Left lung (tissue), 10 donors: ENCODE measurements around the gene CRACR2A. TPM values are rescaled to one million over a fixed set of nuclear protein-coding genes. Genes with fewer than 3 reads are reported as not detected.
A peak's percentile ranks its signal among the peaks of the same experiment; 100 is the strongest.

Experiments
- ATAC-seq: fragments of 200-7000 bp; cut with Tn5 transposase; one replicate; pipeline ENCODE4 v1.9.1; 2020; ENCODE audit warnings: moderate library complexity
- DNase-seq, 4 donors: peaks; one replicate each; pipeline ENCODE4 v3.0.0-alpha.2; 2013 to 2020
- H3K27ac ChIP-seq, 2 donors: fragments of 200-600 bp; sonication (generic) in 1 of 2; one replicate each; pipeline versions ENCODE4 v1.5.0 to v1.8.0; 2020 to 2021
- H3K27me3 ChIP-seq, 2 donors: fragments of 200-600 bp; sonication (generic) in 1 of 2; one replicate each; pipeline versions ENCODE4 v1.5.0 to v1.8.0; 2020 to 2021
- H3K36me3 ChIP-seq, 2 donors: fragments of 200-600 bp; sonication (generic) in 1 of 2; one replicate each; pipeline versions ENCODE4 v1.5.0 to v1.8.0; 2020 to 2021
- H3K4me1 ChIP-seq, 2 donors: fragments of 200-600 bp; one replicate each; pipeline ENCODE4 v1.8.0; 2021
- H3K4me3 ChIP-seq, 2 donors: fragments of 200-600 bp; sonication (generic) in 1 of 2; one replicate each; pipeline versions ENCODE4 v1.5.0 to v1.8.0; 2020 to 2021; ENCODE audit warnings: mild to moderate bottlenecking in 1 of 2
- H3K9me3 ChIP-seq, 2 donors: fragments of 200-600 bp; sonication (generic) in 1 of 2; one replicate each; pipeline versions ENCODE4 v1.5.0 to v1.8.0; 2020 to 2021
- CTCF ChIP-seq, 2 donors: fragments of 200-600 bp; sonication (generic) in 1 of 2; IDR thresholded peaks; one replicate each; pipeline versions ENCODE4 v1.5.0 to v1.8.0; 2021; ENCODE audit warnings: antibody characterized with exemption in 2 of 2
- intact Hi-C, 2 donors: fragments of 100-400 bp; cut with DNase I; formaldehyde crosslinking; loops; one replicate each; pipeline versions ENCODE4 v1.11.2 to v1.14.2; 2022
- polyA plus RNA-seq, 6 donors: library from polyadenylated mRNA; unstranded; fragments of 120-200 nt; gene quantifications; one replicate each; pipeline ENCODE4 v1.2.1, GENCODE V29; 2013; ENCODE audit not compliant: insufficient read length in 6 of 6
- total RNA-seq, 2 donors: library from RNA; stranded (reverse); fragmentation: NEBNext Ultra II Directional; extraction: Animal tissue kit (Norgen Biotek cat#: 25700); gene quantifications; one replicate each; pipeline ENCODE4 v1.2.1, GENCODE V29; 2021
- donor health status: DM: no; HTN: yes; CAD: no.
- donor health status: DM: no; HTN: no; CAD: no.

Gene CRACR2A
- total and polyA plus RNA-seq, 8 donors: 3.2 to 6.5 (median 3.8) TPM

DNA sequence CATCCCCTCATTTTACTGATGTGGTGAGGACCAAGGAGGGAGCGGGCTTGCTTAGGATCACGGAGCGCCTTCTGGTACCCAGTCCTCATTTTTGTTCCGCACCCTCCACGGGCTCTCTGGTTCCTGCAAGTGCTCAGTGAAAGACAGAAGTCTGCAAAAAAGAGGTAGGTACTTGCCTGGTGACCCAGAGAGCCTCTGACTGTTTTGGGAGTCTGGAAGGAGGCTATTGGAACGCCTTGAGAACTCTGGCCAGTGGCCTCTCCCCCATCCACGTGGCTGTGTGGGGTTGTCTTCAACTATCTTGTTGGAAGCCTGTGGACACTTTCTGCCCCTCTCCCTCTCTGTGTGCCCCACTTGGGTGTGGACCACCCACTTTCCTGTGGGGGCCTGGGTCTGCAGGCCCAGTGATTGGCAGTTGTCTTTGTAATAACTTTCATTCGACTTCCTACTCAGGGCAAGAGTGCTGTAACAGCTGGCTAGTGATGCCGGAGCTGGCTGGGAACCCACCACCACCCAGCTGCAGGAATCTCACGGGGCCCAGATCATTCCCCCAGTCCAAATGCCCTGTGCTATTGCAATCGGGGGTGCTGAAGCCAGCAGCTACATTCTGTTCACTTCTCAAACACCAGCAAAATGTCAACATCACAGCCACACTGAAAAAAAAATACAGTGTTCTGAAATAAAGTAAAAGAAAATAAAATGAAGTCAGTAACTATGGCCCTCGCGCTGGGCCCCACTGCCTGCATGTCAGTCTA lies 139.1 kb downstream of the CRACR2A start:
- peak in 2 of 4 donors; percentile 77 to 86 for DNase-seq

DNA sequence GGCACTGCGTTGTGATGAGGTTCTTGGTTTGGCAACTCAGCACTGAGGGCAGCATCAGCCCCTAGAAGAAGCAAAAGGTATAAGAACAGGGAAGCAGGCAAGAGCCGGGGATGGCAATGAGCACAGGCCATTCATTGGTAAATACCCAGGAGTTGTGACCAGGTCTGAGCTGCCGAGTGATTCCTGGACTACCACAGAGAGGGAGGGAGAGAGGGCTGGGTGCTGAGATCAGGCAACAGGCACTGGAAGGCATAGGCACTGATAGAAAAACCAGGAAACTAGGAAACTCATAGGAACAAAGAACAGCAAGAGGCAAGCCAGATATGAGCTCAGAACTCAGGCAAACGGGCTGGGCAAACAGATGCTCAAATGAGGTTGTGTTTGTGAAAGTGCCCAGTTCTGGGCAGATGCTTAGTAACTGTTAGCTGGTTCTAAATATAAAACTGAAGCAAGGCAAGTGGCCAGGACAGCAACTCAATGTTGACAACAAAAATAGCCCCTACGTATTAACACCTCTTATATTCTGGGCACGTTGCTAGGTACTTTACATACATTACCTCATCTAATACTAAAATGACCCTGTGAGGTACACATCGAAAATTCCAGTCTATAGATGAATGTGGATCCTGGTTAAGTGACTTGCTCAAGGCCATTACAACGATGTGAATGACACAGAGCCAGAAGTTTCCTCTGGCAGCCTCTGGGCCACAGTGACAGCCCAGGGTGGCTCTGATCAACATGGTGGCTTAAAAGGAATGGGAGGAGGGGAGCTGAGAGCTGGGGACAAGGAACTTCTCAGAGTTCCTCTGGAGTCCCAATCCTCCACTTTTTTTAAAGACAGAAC lies 140.8 kb downstream of the CRACR2A start:
- ATAC-seq (no peak), DNase-seq (no peak)
- Histone ChIP-seq H3K4me1 (peaks cover 0 to 9% of the 10 kb centered on the region in 2 donors), H3K27ac (no peak overlapping the region), H3K36me3 (peaks cover 0 to 20% of the 10 kb centered on the region in 2 donors), H3K4me3 (no peak overlapping the region), H3K27me3 (no peaks in the 10 kb centered on the region), H3K9me3 (peaks cover 0 to 2% of the 10 kb centered on the region in 2 donors)
- TF ChIP-seq CTCF (IDR thresholded peaks at IDR 0.05): no peak
- intact Hi-C loops: no loop called here

More for the DNA sequence above, 139.1 kb downstream of the CRACR2A start:
- Histone ChIP-seq H3K36me3 (peaks cover 0 to 20% of the 10 kb centered on the region in 2 donors), H3K9me3 (peaks cover 0 to 2% of the 10 kb centered on the region in 2 donors), H3K27me3 (no peaks in the 10 kb centered on the region), H3K27ac (no peak overlapping the region), H3K4me3 (no peak overlapping the region), H3K4me1 (no peaks in the 10 kb centered on the region)
- TF ChIP-seq CTCF (IDR thresholded peaks at IDR 0.05): no peak
- intact Hi-C loops: no loop called here
- peak; percentile 35 for ATAC-seq

DNA sequence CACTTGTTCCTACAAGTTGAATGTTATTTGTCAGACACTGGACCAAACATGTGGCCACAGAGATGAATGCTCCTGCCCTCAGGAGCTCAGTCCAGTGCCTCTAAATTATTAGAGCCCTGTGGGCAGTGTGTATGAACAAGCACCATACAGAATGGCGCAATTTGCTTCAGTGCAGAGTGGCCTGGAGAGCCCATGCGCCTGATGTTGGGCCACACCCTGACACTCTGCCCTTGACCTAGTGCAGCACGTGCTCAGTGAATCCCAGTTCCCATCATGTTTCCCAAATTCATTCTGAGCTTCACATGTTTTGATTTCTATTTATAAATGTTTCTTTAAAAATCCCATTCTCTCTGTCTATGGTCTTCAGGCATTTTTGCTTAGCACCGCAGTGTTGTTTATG lies 145.1 kb downstream of the CRACR2A start:
- intact Hi-C loops: no loop called here
- H3K27ac ChIP-seq: no peak overlapping the region
- no peak overlapping the region for H3K4me3 ChIP-seq
- ATAC-seq: no peak
- H3K4me1 ChIP-seq: peaks cover 0 to 13% of the 10 kb centered on the region in 2 donors
- no peak for DNase-seq
- no peaks in the 10 kb centered on the region for H3K36me3 ChIP-seq
- TF ChIP-seq CTCF (IDR thresholded peaks at IDR 0.05): no peak
- H3K27me3 ChIP-seq: peaks cover 0 to 12% of the 10 kb centered on the region in 2 donors
- H3K9me3 ChIP-seq: peaks cover 0 to 2% of the 10 kb centered on the region in 2 donors

GRCh38 chr12:3607039-3607720 lies 145.7 kb downstream of the CRACR2A start:
- H3K27me3 ChIP-seq: peaks cover 0 to 12% of the 10 kb centered on the region in 2 donors
- ATAC-seq (no peak), DNase-seq (no peak)

More at GRCh38 chr12:3607039-3607720, 145.7 kb downstream of the CRACR2A start:
- TF ChIP-seq CTCF (IDR thresholded peaks at IDR 0.05): no peak
- Histone ChIP-seq H3K4me1 (peaks cover 0 to 13% of the 10 kb centered on the region in 2 donors), H3K36me3 (no peaks in the 10 kb centered on the region), H3K27ac (no peak overlapping the region), H3K4me3 (no peak overlapping the region), H3K9me3 (peaks cover 0 to 2% of the 10 kb centered on the region in 2 donors)
- intact Hi-C loops: no loop called here
